Astrocyte (in vitro differentiated cells and primary cell): ENCODE results near the gene CRYGN. TPM values are rescaled to one million over a fixed set of nuclear protein-coding genes. Genes with fewer than 3 reads are reported as not detected.

Source experiments
- DNase-seq: peaks from one replicate; pipeline ENCODE4 v3.0.0-alpha.2; 2010; ENCODE audit warnings: low read depth
- FAIRE-seq: peaks from 2 replicates; lab custom pipeline; 2011; peaks lifted over from hg19 to GRCh38; lab: Jason Lieb, UNC
- H2AFZ ChIP-seq: 2 replicates; pipeline ENCODE4 v1.6.0; 2012; ENCODE audit warnings: low read depth, low read length, inconsistent platforms
- H3K27ac ChIP-seq: 2 replicates; pipeline ENCODE4 v1.5.1; 2011; ENCODE audit warnings: low read depth, low read length, inconsistent platforms
- H3K27me3 ChIP-seq: 2 replicates; pipeline ENCODE4 v1.6.0; 2011; ENCODE audit warnings: low read length, inconsistent platforms; ENCODE audit not compliant: insufficient read depth
- H3K36me3 ChIP-seq: 2 replicates; pipeline ENCODE4 v1.5.1; 2011; ENCODE audit warnings: low read length, inconsistent platforms; ENCODE audit not compliant: insufficient read depth
- H3K4me1 ChIP-seq: 2 replicates; pipeline ENCODE4 v1.5.1; 2011; ENCODE audit warnings: low read length, inconsistent platforms; ENCODE audit not compliant: insufficient read depth
- H3K4me2 ChIP-seq: 2 replicates; pipeline ENCODE4 v1.6.0; 2012; ENCODE audit warnings: low read length, inconsistent platforms
- H3K4me3 ChIP-seq: 2 replicates; pipeline ENCODE4 v1.5.1; 2011; ENCODE audit warnings: low read depth, mild to moderate bottlenecking, low read length, inconsistent platforms; ENCODE audit not compliant: insufficient read depth
- H3K79me2 ChIP-seq: 2 replicates; pipeline ENCODE4 v1.6.0; 2012; ENCODE audit warnings: mild to moderate bottlenecking, low read length, inconsistent platforms; ENCODE audit not compliant: insufficient read depth
- H3K9ac ChIP-seq: 2 replicates; pipeline ENCODE4 v1.6.0; 2012; ENCODE audit warnings: mild to moderate bottlenecking, low read length, inconsistent platforms
- H3K9me3 ChIP-seq: 2 replicates; pipeline ENCODE4 v1.5.1; 2012; ENCODE audit warnings: low read depth, mild to moderate bottlenecking, low read length, inconsistent platforms; ENCODE audit not compliant: insufficient read depth
- H4K20me1 ChIP-seq: 2 replicates; pipeline ENCODE4 v1.6.0; 2012; ENCODE audit warnings: low read length, inconsistent platforms; ENCODE audit not compliant: insufficient read depth
- H3K27ac Mint-ChIP-seq: one replicate; pipeline ENCODE4 v1.8.0; 2021; ENCODE audit warnings: mild to moderate bottlenecking, mixed read lengths; ENCODE audit not compliant: unreplicated experiment
- H3K27me3 Mint-ChIP-seq: one replicate; pipeline ENCODE4 v1.8.0; 2021; ENCODE audit warnings: low read depth, mixed read lengths; ENCODE audit not compliant: unreplicated experiment
- H3K36me3 Mint-ChIP-seq: one replicate; pipeline ENCODE4 v1.8.0; 2021; ENCODE audit warnings: low read depth, mixed read lengths; ENCODE audit not compliant: unreplicated experiment
- H3K4me1 Mint-ChIP-seq: one replicate; pipeline ENCODE4 v1.8.0; 2021; ENCODE audit warnings: low read depth, mixed read lengths; ENCODE audit not compliant: unreplicated experiment
- H3K4me3 Mint-ChIP-seq: one replicate; pipeline ENCODE4 v1.8.0; 2021; ENCODE audit warnings: mild to moderate bottlenecking, moderate library complexity, mixed read lengths; ENCODE audit not compliant: unreplicated experiment
- H3K9me3 Mint-ChIP-seq: one replicate; pipeline ENCODE4 v1.8.0; 2021; ENCODE audit warnings: mild to moderate bottlenecking, mixed read lengths; ENCODE audit not compliant: unreplicated experiment
- EZH2 ChIP-seq: IDR thresholded peaks from 2 replicates; pipeline ENCODE4 v1.6.1; 2012; ENCODE audit warnings: mild to moderate bottlenecking, low read length, inconsistent platforms; ENCODE audit not compliant: insufficient read depth
- total RNA-seq: library from RNA; stranded (reverse); gene quantifications from 2 replicates; pipeline ENCODE4 v1.2.1, GENCODE V29; 2021
- TF ChIP-seq, protein P1 (sequence below): IDR thresholded peaks from 2 replicates; pipeline ENCODE4 v1.5.1; 2011; ENCODE audit warnings: low read depth, mild to moderate bottlenecking, inconsistent platforms, low read length, moderate library complexity; ENCODE audit not compliant: insufficient read depth

CRYGN gene
- total RNA-seq, 1 donor from 2014 or later, result not detected

DNA sequence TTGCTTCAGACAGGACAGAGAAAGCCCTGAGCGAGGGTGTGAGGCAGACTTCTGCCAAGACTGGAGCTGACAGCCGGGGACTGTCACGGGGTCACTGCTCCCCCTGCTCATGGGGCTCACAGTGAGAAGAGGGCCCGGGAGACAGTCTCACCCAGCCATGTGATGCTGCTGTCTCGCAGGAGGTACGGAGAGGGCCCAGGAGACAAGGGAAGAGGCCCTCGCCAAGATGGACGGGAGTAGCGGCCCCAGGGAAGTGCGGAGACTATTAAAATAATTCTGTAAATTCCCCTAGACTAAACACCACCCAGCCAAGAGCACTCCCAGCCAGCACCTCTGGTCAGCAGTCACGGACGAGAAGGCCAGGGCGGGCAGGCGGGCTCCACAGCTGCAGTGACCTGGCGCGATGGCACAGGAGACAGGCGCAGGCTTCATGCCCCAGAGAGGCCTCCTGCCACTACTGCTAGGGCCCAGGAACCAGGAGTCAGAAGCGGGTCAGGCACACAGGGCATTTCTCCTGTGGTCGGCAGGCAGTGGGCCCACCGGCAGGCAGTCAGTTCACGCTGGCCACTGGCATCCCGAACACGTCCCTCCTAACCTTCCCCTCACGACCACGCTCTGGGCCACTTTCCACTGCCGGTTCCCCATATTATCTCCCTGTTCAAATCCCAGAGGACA lies 54.2 kb downstream of the CRYGN start:
- TF ChIP-seq EZH2, result no peak
- TF ChIP-seq, protein P1, sequence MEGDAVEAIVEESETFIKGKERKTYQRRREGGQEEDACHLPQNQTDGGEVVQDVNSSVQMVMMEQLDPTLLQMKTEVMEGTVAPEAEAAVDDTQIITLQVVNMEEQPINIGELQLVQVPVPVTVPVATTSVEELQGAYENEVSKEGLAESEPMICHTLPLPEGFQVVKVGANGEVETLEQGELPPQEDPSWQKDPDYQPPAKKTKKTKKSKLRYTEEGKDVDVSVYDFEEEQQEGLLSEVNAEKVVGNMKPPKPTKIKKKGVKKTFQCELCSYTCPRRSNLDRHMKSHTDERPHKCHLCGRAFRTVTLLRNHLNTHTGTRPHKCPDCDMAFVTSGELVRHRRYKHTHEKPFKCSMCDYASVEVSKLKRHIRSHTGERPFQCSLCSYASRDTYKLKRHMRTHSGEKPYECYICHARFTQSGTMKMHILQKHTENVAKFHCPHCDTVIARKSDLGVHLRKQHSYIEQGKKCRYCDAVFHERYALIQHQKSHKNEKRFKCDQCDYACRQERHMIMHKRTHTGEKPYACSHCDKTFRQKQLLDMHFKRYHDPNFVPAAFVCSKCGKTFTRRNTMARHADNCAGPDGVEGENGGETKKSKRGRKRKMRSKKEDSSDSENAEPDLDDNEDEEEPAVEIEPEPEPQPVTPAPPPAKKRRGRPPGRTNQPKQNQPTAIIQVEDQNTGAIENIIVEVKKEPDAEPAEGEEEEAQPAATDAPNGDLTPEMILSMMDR, result no peak
- Histone ChIP-seq H2AFZ (no peak overlapping the region), H3K79me2 (no peaks in the 10 kb centered on the region), H3K27me3 (peaks cover 36% of the 10 kb centered on the region), H3K27ac (no peak overlapping the region), H3K4me1 (peaks cover 3% of the 10 kb centered on the region), H3K36me3 (no peaks in the 10 kb centered on the region), H3K9me3 (no peaks in the 10 kb centered on the region), H3K4me2 (no peak overlapping the region), H4K20me1 (peaks cover 4% of the 10 kb centered on the region), H3K9ac (no peak overlapping the region), H3K4me3 (no peak overlapping the region)
- Mint-ChIP-seq H3K9me3 (peaks cover 3% of the 10 kb centered on the region), H3K27me3 (peaks cover 69% of the 10 kb centered on the region), H3K27ac (no peak overlapping the region), H3K4me1 (no peaks in the 10 kb centered on the region), H3K4me3 (no peak overlapping the region), H3K36me3 (peaks cover 3% of the 10 kb centered on the region)
- DNase-seq (no peak), FAIRE-seq (no peak)

DNA sequence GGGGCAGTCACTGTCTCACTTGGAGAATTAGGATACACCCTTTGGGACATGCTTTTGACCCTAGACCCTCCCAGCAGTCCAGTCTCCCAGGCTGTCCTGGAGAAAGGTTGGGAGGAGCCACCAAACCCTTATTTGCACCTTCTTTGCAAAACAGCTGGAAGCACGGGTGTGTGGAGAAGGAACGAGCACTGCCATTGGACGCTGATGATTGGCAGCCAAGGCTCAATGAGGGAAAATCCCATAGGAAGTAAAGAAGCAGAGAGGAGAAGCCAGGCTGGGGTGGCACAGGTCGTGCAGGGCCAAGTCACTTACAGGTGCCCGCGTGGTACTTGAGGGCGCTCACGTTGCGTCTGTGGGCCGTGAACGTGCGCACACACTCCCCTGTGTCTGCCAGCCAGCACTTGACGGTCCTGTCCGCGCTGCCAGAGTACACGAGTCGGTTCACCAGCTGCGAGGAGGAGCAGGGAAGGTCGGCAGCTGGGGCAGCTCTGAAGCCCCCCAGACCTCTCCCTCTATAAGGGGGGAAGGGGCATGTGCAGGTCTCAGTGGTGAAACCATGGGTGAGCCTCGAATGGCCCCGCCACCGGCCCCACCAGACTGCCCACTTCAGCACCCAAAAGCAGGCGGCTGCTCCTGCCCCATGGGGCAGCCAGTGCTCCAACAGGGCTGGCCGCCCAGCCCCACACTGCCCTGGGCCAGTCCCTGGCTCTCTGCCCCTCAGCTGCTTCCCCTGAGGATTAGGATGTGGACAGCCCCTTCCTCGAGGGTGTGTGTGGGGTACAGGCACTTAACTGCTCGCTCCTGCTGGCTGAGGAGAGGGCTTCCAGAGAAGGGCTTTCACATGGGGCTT lies 54.9 kb downstream of the CRYGN start:
- no peak overlapping the region for H3K27ac ChIP-seq
- no peaks in the 10 kb centered on the region for H3K36me3 ChIP-seq
- H3K4me1 Mint-ChIP-seq, result no peaks in the 10 kb centered on the region
- H3K9me3 Mint-ChIP-seq, result peaks cover 3% of the 10 kb centered on the region
- no peak overlapping the region for H3K4me3 ChIP-seq
- no peak overlapping the region for H3K4me3 Mint-ChIP-seq
- no peak overlapping the region for H3K9ac ChIP-seq
- peaks cover 3% of the 10 kb centered on the region for H3K36me3 Mint-ChIP-seq
- H3K79me2 ChIP-seq, result no peaks in the 10 kb centered on the region
- peaks cover 4% of the 10 kb centered on the region for H4K20me1 ChIP-seq
- FAIRE-seq, result no peak
- H3K27me3 Mint-ChIP-seq, result peaks cover 67% of the 10 kb centered on the region
- H3K4me1 ChIP-seq, result peaks cover 3% of the 10 kb centered on the region
- no peak overlapping the region for H3K27ac Mint-ChIP-seq
- peaks cover 34% of the 10 kb centered on the region for H3K27me3 ChIP-seq
- no peak for TF ChIP-seq EZH2
- TF ChIP-seq, protein P1, result no peak
- no peak overlapping the region for H3K4me2 ChIP-seq
- no peak overlapping the region for H2AFZ ChIP-seq
- no peaks in the 10 kb centered on the region for H3K9me3 ChIP-seq
- DNase-seq, result no peak

DNA sequence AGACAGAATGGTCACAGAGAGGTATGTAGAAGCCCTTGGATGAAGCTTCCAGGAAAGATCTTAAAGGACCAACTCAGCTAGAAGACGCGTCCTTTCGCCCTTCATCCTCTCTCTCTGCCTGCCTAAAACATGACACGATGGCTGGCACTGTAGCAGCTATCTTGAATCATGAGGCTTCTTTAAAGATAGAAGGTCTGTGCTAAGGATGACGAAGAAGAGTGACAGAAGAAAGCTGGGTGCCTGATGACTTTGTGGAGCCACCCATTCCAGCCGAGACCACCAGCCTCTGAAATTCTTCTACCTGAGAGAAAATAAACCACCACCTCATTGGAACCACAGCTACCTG lies 55.6 kb downstream of the CRYGN start:
- Histone ChIP-seq H2AFZ (no peak overlapping the region), H3K4me2 (no peak overlapping the region), H3K36me3 (no peaks in the 10 kb centered on the region), H3K27ac (no peak overlapping the region), H4K20me1 (peaks cover 4% of the 10 kb centered on the region), H3K4me3 (no peak overlapping the region), H3K9me3 (no peaks in the 10 kb centered on the region), H3K4me1 (peaks cover 3% of the 10 kb centered on the region), H3K79me2 (no peaks in the 10 kb centered on the region), H3K9ac (no peak overlapping the region), H3K27me3 (peaks cover 34% of the 10 kb centered on the region)
- Mint-ChIP-seq H3K36me3 (peaks cover 7% of the 10 kb centered on the region), H3K27ac (no peak overlapping the region), H3K27me3 (peaks cover 67% of the 10 kb centered on the region), H3K9me3 (peaks cover 3% of the 10 kb centered on the region), H3K4me1 (no peaks in the 10 kb centered on the region), H3K4me3 (no peak overlapping the region)
- no peak for DNase-seq
- no peak for FAIRE-seq
- TF ChIP-seq, protein P1, result no peak
- TF ChIP-seq EZH2, result no peak
